Panc1 (cell line): ENCODE data around the gene ZNF484.

Experiments
- SIN3A ChIP-seq: IDR thresholded peaks from 2 replicates; pipeline ENCODE4 v1.6.1; 2012; ENCODE audit warnings: low read depth, mild to moderate bottlenecking, low read length, moderate library complexity, borderline replicate concordance; ENCODE audit not compliant: insufficient read depth
- TF ChIP-seq, protein P1 (sequence below): fragments of 450-650 bp; IDR thresholded peaks from 2 replicates; pipeline ENCODE4 v1.5.1; 2017; ENCODE audit warnings: mild to moderate bottlenecking

DNA sequence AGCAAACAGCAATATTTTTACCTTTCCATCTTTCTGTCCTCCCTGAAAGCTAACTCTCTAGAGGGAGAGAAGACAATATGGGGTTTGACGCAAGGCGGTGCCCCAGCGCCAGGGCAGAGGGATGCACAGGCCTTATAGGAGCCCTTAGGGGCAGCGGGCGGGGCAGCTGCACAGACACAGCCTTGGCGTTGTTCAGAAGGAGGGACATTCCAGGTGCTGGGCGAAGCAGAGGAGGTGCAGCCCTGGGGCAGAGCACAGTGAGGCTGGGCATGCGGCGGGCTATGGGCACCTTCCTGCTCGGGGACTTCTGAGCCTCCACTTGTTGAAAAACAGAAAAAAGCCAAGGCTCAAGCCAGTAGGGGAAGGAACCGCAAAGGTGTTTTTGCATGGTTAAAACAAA, 79.5 kb downstream of the ZNF484 start:
- TF ChIP-seq, protein P1, sequence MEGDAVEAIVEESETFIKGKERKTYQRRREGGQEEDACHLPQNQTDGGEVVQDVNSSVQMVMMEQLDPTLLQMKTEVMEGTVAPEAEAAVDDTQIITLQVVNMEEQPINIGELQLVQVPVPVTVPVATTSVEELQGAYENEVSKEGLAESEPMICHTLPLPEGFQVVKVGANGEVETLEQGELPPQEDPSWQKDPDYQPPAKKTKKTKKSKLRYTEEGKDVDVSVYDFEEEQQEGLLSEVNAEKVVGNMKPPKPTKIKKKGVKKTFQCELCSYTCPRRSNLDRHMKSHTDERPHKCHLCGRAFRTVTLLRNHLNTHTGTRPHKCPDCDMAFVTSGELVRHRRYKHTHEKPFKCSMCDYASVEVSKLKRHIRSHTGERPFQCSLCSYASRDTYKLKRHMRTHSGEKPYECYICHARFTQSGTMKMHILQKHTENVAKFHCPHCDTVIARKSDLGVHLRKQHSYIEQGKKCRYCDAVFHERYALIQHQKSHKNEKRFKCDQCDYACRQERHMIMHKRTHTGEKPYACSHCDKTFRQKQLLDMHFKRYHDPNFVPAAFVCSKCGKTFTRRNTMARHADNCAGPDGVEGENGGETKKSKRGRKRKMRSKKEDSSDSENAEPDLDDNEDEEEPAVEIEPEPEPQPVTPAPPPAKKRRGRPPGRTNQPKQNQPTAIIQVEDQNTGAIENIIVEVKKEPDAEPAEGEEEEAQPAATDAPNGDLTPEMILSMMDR: no peak
- TF ChIP-seq SIN3A: no peak
